Hepatocyte (in vitro differentiated cells): ENCODE measurements around the gene TMEM115.

ENCODE experiments used
- CTCF ChIP-seq: fragments of 200-600 bp; sonication (generic); IDR thresholded peaks from 2 replicates; pipeline ENCODE4 v1.5.1; 2016; ENCODE audit warnings: antibody characterized with exemption, mild to moderate bottlenecking; ENCODE audit not compliant: poor library complexity
- EZH2 ChIP-seq: fragments of 200-600 bp; sonication (generic); IDR thresholded peaks from 2 replicates; pipeline ENCODE4 v1.6.1; 2016; ENCODE audit warnings: antibody characterized with exemption, mild to moderate bottlenecking, borderline replicate concordance
- EZH2phosphoT487 ChIP-seq: fragments of 200-600 bp; sonication (generic); IDR thresholded peaks from one replicate; pipeline ENCODE4 v1.6.1; 2018; ENCODE audit warnings: antibody characterized with exemption, mild to moderate bottlenecking, low read depth, moderate library complexity; ENCODE audit not compliant: unreplicated experiment, severe bottlenecking

GRCh38 chr3:50323614-50324199 lies 35.6 kb downstream of the TMEM115 start:
- TF ChIP-seq EZH2phosphoT487 (no peak), CTCF (no peak), EZH2 (no peak)
